ENCODE measurements around the gene TSPAN3.

TSPAN3 gene

DNA sequence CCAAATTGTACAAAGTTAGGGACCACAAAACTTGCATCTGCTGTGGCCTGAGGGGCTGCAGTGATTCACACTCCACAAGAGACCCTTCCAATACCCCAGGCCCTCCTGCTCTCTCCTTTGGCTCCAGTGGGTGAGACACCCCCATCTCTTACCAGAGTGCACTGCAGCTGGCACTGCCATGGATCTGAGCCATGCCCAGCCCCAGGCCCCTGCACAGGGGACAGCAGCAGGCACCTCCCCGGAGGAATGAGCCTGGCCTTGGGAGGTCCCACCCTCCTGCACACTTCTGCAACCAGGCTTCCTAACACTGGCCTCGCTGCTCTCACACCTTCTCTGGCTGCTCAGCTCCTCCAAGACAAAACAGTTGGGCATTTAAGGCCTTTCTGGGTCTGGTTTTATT is 16.3 kb upstream of the TSPAN3 start:
- H3K4me3 ChIP-seq (ENCODE audit: low read depth, low read length): no peak overlapping the region
- DNase-seq (ENCODE audit: low read depth): no peak

DNA sequence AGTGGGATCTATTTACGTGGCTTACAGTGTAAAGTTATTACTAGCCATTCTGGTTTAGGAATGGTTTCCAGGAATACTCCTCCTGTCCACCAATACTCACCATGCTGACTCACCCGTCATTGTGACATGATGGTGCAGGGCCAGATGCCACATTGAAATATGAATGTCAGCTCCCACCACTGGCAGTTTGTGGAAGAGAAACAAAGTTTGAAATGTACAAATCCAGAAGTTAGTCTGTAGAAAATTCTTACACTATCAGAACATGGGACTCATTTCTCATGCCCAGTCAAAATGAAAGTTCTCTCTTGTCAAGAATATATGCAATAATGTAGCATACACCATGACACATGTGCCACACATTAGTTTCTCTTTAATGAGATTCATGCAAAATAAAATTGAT is 14.4 kb upstream of the TSPAN3 start:
- DNase-seq (ENCODE audit: low read depth): no peak
- no peak overlapping the region for H3K4me3 ChIP-seq (ENCODE audit: low read depth, low read length)

DNA sequence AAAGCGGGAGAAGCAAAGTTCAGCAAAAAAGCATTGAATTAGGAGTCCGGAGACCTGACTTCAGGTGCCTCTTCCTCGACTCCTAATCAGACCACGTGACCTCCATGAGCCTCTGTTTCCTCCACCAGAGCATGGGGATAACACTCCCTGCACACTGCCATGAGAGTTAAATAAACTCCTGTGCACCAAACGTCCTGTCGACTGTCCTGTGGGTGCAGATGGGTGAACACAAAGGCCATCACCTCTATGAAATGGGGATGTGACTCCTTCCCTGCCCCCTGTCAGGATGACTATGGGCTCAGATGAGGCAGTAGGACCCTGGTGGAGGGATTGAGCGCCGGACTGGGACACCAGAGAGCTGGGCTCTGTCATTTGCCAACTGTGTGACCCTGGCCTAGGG is 13.5 kb upstream of the TSPAN3 start:
- no peak for DNase-seq (ENCODE audit: low read depth)
- no peak overlapping the region for H3K4me3 ChIP-seq (ENCODE audit: low read depth, low read length)

DNA sequence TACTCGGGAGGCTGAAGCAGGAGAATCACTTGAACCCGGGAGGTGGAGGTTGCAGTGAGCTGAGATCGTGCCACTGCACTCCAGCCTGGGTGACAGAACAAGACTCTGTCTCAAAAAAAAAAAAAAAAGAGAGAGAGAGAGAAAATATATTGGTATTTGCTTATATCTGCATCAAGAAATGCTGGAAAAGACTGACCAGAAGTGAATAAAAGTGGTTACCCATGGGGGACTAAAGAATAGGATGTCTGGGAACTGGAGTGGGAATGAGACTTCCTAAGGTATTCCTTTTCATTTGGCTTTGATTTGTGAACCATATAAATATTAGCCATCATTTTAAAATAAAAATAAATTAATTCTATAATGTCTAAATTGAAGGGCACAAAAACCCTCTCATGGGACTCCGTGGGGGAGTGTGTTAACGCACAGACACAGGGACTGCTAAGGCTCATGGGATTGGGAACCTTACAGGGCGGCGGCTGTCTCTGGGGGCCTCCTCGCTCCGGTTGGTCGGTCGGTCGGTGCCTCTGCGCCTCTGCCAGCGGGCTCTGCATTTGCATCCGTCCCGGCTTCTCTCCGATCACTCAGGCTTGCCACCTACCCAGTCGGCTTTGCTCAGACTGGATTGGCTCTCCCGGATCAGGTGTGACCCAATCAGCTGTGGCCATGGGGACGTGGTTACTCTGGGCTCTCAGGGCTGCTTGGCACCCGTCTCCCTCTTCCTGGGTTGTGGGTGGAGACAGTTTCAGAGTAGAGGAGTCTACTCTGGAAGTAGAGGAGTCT is 12.7 kb upstream of the TSPAN3 start:
- no peak for DNase-seq (ENCODE audit: low read depth)
- H3K4me3 ChIP-seq (ENCODE audit: low read depth, low read length): peak overlapping the region; percentile 20

DNA sequence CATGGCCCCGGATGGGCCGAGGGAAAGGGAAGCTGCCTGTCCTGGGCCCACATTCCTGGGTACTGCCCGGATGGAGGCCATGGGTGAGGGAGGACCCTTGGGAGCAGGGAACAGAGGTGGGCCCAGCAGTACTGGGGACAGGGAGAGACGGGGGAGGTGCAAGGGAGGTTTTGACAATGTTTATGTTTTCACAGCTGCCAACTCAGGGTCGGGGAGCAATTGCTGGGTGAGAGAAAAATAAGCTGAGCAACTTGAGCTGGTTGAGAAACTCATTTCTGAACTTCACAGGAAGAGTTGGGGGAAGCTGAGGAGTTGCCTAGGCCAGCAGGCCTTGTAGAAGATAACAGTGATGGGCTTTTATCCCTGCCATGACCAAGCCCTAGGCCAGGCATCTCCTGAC is 11.1 kb upstream of the TSPAN3 start:
- no peak for DNase-seq (ENCODE audit: low read depth)
- no peak overlapping the region for H3K4me3 ChIP-seq (ENCODE audit: low read depth, low read length)

DNA sequence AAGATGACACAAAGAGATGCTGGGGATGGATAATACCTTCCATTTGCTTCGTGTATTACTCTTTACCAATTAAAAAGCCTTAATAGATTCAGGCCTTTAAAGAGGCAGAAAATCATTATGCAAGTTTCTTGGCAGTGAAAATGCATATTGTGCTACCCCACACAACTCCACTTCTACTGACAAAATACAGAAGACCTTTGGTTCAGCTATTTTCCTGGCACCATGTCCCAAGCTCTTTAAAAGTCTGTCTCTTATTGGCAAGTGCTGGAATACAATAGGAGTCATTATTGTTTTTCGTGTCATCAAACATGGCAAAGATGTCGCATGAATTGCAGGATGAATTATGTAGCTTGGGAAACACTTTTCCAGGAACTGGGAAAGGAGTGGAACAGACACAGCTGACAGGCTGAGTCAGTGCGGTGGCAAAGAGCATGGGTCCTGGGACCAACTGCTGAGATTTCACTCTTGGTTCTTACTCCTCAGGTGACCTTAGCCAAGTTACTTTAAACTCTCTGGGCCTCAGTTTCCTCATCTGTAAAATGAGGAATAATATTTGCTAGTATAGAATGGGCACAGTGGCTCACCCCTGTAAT is 5.5 kb upstream of the TSPAN3 start:
- H3K4me3 ChIP-seq (ENCODE audit: low read depth, low read length): no peak overlapping the region
- no peak for DNase-seq (ENCODE audit: low read depth)

DNA sequence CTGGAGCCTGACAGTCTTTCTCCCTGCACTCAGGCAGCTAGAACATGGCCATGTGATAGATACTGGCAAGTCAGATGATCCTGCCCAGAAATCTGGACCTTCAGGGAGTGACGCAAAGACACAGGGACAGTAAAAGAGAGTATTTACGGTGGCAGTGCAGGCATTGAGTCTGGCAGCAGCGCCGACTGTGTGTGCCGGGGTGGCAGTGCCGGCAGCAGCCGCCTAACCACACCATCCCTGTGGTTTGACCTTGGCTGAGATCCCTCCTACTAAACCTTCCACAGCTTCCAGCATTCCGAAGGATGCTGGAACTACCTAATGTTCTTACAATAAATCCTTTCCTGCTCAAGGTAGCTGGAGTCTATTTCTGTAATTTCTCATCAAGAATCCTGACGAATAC is 4.6 kb upstream of the TSPAN3 start:
- no peak for DNase-seq (ENCODE audit: low read depth)
- H3K4me3 ChIP-seq (ENCODE audit: low read depth, low read length): no peak overlapping the region

DNA sequence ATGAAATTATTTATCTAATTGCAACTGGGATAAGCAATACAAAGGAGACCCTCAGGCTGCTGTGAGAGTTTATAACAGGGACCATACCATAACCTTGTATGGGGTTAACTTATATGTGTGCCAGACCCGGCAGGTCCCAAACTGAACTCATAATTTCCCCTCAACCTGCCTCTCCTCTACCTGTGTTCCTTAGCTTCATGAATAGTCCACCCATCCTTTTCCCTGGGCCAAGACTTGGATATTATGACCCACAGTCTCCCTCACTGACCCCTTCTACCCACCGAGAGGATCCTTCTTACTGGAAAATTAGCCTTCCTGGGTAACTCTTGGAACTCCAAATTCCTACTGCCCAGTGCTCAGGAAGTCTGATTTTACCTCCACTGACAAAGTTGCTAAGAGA is 3.4 kb upstream of the TSPAN3 start:
- no peak overlapping the region for H3K4me3 ChIP-seq (ENCODE audit: low read depth, low read length)
- DNase-seq (ENCODE audit: low read depth): no peak

DNA sequence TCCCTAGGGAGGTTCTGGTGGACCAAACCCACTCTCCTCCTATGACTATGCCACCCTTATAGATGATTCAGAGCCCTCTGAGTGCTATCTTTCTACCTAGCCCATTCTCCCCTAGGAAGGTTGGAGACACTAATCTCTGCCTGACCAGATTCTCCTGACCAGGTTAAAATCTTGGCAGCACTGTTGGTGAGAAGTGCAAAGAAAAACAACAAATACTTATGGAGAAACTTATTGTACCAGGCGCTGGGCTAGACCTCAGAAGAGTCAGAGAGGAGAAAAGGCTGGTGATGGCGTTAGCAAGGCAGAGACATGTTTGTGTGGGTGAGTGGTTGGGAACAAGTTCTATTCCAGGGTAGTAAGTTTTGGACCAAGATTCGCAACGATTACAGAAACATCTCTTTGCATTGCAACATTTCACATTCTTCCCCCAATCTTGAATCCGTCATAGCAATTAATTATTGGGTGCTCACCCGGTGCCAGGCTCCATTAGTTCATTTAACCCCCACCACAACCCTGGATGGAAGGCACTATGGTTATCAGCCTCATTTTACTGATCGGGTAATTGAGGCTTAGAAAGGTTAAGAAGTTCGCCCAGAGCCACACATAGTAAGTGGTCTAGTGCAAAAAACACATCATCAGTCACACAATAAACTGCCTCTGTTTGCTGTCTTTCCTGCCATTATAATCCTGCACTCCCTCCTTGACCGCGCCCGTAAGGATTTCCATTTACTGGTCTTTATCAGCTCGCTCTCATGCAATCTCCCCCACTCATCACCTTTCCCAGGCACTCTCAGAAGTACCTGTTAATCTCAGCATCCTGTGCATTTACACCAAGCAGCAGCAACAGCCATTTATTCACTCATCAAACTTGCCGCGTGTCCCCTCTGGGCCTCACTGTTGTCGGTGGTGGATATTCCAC is 655 bp upstream of the TSPAN3 start:
- H3K4me3 ChIP-seq (ENCODE audit: low read depth, low read length): no peak overlapping the region
- no peak for DNase-seq (ENCODE audit: low read depth)

DNA sequence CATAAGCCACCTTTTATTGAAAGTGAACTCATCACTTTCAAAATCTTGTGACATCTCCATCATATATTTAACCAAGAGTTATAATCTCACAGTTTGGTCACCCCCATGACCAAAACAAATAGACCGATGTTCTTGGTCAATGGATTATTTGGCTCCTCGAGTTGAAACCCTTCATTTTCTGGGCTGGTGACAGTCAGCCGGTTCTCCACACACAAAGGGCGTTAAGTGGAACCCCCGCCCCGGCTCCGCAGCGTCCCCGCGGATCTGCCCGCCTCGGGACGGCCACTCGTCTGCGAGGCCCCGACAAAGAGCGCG is 772 bp downstream of the TSPAN3 start:
- DNase-seq (ENCODE audit: low read depth): no peak
- H3K4me3 ChIP-seq (ENCODE audit: low read depth, low read length): peak overlapping the region; percentile 75

DNA sequence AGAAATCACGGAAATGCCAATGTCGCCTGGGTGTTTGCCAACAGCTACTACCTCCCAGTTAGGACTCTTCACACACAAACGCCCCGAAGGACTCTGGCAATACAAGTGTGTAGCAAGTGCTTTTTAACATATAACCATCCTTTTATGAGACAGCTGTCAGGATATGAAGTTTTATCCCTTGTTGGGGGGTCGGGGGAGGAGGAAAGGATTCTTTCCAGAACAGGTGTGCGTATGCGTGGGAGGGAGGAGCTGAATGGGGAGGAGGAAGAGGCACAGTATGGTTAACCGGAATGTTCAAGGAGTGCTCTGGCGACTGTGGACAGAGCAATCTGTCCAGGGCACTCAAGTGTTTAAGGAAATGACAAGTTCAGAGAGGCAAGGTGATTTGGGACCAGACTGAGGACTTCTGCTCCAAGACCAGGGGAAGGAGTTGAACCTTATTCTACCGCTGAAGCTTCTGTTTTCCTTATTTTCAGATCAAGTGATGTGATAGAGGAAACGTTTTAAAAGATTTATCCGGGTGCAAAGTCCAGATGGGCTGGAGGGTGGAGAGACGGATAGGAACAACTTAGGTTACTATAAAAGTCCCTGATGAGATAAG is 1.3 kb downstream of the TSPAN3 start:
- no peak for DNase-seq (ENCODE audit: low read depth)

DNA sequence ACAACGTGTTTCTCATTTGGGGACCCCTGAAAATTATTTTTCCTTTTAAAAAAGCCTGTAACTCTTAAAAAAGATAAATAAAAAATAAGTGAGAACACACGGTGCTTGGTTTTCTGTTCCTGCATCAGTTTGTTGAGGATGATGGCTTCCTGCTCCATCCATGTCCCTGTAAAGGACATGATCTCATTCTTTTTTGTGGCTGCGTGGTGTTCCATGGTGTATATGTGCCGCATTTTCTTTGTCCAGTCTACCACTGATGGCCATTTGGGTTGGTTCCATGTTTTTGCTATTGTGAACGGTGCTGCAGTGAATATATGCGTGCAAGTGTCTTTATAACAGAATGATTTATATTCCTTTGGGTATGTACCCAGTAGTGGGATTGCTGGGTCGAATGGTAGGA is 2.3 kb downstream of the TSPAN3 start:
- DNase-seq (ENCODE audit: low read depth): no peak
- no peak overlapping the region for H3K4me3 ChIP-seq (ENCODE audit: low read depth, low read length)

More for the DNA sequence above, 1.3 kb downstream of the TSPAN3 start:
- H3K4me3 ChIP-seq (ENCODE audit: low read depth, low read length): peak overlapping the region; percentile 75

DNA sequence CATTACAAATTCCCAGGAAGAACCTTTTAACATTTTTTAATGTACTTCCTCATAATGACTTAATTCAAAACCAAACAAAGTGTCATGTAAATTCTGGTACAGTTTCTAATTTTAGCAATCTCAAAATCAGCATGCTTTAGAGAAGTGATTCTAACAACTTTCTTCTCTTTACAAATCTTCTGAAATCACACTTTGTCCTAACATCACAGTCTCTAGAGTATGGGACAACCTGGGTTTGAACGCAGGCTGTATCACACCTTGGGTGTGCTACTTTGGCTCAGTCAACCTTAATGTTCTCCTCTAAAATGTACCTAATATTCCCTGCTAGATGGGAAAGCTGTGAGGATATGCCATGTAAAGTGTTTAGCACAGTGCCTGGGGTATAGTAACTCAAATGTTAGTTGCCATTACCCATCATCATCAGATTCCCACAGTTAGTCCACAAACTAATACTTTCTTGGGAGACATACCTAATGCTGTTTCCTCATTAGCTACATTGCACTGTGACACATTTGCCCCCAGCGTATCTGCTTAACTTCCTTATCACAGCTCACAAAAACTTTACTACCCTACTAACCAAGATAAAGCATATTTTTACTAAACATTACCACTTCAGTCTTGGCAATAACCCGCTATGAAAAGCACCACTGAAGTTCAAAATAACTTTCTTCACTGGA is 3.1 kb downstream of the TSPAN3 start:
- no peak for DNase-seq (ENCODE audit: low read depth)

DNA sequence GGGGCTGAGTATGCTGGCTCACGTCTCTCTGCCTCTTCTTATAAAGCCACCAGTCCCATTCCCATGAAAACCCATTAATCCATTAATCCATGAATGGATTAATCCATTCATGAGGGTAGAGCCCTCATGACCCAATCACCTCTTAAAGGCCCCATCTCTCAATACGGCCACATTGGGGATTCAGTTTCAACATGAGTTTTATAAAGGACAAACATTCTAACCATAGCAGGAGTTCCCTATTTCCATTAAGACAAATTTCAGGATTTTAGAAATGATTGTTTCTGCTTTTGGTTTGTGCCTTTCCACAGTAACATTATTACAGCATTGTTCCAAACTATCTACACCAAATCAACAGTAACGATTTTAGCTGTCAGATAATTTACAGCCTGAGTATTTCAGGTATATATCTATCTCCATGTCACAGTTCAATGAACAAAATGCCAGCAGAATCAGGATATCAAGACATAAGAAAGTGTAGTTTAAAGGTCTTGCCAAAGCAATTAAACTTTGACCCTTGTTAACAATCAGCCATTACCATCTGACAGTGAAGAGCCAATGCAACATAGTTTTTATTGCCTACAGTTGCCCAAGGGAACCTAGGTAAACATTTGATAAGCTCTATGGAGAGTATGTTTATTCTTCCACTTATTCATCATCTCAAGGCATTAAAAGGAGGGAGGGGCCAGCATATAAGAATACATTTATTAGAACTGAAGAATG is 3.8 kb downstream of the TSPAN3 start:
- H3K4me3 ChIP-seq (ENCODE audit: low read depth, low read length): no peak overlapping the region
- DNase-seq (ENCODE audit: low read depth): no peak

More for the DNA sequence above, 3.1 kb downstream of the TSPAN3 start:
- no peak overlapping the region for H3K4me3 ChIP-seq (ENCODE audit: low read depth, low read length)

DNA sequence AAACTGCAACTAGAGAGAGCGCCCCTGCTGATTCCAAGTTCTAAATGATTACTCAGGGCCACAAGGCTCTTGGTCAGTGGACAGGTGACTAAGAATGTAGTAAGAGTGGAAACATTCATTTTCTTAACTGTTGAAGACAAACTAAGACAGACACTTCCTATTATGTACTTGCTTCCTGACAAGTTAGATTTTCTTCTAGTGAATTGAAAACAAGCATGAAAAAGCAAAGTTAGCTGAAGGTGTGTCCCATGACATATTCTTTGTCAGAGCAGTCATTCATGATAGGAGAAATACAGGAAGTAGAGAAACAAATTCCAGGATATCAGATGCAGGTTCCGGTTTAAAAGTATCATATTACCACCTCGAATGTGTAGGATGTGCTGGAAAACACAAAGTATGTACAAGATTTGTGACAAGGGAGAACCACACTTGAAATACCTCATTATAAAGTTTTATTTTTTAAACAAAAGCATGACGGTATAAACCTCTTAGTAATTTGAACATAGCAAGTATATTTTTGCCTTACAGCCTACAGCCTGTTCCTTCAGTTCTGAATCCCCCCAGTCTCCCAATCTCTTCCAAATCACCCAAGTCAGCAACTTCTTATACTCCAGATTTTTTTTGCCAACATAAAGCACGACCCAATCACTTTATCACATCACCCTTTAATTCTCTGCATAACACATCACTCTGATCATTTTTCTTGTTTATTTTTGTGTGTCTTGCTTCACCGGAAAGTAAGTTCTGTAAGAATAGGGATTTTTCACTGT is 6.2 kb downstream of the TSPAN3 start:
- no peak overlapping the region for H3K4me3 ChIP-seq (ENCODE audit: low read depth, low read length)
- DNase-seq (ENCODE audit: low read depth): no peak

DNA sequence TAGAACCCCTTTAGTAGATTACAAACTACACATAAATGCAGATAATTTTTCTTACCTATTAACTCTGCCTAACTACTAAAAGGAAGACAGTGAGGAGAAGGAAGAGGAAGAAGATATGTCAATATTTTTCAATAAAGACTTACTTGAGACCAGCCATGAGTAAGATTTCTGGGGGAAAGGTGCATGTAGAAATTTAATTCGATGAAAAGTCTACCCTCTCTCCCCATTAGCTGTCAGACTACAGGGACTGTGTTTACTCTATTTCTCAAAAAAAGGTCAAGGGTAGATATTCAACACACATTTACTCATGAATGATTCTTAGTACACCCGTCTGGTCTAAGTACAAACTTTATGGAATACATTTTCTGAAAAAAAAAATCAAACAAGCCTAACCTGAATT is 6.8 kb downstream of the TSPAN3 start:
- no peak for DNase-seq (ENCODE audit: low read depth)
- no peak overlapping the region for H3K4me3 ChIP-seq (ENCODE audit: low read depth, low read length)

DNA sequence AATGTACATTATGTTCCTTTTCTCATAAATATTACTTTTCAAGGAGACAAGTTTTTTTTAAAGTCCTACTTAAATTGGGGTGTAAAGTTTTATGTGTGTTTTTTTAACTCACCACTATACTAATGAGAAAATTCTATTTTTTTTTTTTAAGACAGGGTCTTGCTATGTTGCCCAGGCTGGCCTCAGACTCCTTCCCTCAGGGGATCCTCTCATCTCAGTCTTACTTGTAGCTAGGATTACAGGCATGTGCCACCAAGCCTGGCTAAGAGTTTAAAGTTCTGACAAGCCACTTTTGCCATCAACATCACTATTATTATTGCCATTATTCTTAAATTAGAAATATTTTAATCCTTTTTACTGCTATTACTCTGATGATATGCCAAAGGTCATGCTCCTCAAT is 7.7 kb downstream of the TSPAN3 start:
- no peak for DNase-seq (ENCODE audit: low read depth)
- no peak overlapping the region for H3K4me3 ChIP-seq (ENCODE audit: low read depth, low read length)

DNA sequence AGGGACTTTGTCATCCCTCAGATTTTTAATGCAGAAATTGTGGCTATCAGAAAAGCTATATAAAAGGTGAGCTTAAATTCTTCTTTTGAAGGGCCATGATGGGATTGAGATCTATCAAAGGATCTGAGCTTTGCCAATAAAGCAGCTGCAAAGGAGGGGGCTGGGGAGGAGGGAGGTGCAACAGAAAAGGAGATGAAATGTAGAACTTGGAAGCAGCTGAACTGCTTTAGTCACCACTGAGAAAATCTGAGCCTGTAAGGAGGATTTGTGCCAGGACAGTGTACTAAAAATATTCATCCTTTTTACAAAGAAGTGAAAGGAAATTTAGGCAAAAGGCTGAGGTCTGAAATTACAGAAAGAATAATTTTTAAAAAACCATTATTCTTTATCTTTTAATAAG is 10.4 kb downstream of the TSPAN3 start:
- peak; percentile 47 for DNase-seq (ENCODE audit: low read depth)
- no peak overlapping the region for H3K4me3 ChIP-seq (ENCODE audit: low read depth, low read length)
